ENCODE measurements around the gene CACNA1C.

Gene CACNA1C

DNA sequence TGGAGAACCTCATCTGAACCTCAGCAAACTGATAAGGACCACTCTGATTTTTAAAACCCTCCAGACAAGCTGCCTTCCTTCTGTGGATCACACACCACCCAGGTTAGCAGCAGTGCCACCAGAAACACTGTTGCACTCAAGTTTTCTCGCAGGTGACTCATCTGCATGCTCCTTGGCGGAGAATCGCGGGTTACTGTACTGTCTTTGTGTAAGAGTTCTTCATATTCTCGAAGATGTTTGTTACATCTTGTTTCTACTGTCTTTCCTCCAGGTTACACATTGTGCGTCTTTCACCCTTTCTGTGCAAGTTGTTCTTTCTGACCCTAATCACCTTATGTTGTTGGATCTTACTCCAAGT lies 331.2 kb downstream of the CACNA1C start:
- DNase-seq = peak in 1 of 58 donors; percentile 10

DNA sequence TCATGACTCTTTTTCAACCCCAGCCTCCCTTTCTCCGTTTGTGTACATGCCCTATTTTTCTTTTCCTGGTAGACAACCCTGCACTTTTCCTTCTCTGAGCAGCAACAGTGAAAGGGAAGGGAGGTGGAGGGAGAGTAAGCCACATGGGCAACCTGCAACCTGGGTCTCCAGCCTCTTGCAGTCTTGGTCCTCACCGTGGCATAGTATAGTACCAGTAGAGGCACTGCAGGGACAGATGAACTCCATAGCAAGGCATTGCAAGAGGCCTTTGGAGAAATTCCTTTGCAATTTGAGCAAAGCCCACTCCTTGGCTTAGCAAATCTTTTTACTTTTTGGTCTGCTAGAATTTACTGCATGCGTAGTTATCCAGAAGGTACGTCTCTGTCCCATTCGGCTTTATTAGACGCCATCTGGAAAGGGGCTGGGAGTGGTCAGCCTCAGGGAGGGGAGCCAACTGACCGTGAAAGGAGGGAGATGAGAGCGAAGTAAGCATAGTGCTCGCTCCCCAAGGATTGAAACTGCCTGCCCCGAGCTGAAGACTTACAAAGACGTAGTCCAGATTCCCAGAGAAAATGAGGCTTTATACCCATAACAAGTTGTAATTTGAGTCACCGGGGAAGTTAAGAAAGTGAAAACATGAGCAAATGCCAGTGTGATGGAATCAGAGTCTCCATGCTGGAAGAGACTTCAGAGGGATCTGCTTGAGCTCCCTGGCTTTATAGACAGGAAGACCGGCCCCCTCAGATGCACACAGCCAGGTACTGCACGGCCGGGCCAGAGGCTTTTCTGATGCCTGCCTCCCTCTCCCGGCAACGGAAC lies 332.0 kb downstream of the CACNA1C start:
- no peak for DNase-seq

GRCh38 chr12:2385529-2385928 lies 332.7 kb downstream of the CACNA1C start:
- no peak for DNase-seq

- no peak for DNase-seq
Measured at GRCh38 chr12:2386566-2386965, 333.8 kb downstream of the CACNA1C start.

DNA sequence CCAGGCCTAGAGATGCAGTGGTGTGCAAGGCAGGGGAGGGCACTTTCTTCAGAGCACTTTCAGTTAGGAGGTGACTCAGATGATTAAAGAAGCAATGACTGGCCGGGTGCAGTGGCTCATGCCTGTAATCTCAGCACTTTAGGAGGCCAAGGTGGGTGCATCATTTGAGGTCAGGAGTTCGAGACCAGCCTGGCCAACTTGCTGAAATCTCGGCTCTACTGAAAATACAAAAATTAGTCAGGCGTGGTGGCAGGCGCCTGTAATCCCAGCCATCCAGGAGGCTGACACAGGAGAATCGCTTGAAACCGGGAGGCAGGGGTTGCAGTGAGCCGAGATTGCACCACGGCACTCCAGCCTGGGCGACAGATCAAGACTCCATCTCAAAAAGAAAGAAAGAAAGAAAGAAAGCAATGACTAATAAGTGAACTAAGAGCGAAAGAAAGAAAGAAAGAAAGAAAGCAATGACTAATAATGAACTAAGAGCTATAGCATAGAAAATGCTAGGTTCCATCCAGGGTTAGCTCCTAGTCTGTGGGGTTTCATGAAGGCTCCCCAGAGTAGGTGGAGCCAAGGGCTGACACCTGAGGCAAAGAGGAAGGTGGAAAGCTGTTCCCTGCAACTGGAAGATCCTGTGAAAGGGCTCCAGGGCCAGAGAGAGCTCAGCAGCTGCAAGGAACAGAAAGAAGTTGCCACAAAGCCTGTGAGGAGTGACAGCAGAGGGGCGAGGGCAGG lies 334.5 kb downstream of the CACNA1C start:
- DNase-seq = no peak

DNA sequence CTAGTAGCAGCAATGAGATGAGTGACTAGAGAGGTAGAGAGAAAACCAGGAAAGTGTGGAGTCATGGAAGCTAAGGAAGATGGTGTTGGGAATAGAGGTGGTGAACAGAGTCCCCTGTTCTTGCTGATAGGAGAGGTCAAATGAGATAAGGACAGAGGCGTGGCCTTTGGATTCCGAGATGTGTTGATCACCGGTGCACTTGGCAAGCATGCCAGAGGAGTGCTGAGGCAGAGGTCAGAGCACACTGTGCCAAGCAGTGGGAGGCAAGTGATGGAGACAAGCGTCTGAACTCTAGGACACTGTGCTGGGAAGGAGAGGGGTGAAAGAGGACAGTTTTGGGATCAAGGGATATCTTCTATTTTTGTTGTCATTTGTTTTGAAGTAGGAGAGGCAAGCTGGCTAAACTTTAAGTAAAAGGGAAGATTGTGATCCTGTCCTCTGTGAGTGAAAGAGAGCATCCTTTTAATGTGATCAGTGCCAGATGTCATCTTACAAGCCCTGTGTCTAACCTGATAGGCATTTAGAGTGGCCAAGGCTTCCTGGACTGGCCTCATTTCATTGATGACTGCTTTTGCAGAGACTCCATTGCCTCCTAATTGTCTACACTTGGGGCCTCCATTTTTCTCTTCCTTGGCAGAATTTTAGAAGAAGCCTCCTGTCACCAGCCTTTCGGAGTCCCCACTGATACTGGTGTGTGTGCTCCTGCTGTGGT lies 336.4 kb downstream of the CACNA1C start:
- no peak for DNase-seq

DNA sequence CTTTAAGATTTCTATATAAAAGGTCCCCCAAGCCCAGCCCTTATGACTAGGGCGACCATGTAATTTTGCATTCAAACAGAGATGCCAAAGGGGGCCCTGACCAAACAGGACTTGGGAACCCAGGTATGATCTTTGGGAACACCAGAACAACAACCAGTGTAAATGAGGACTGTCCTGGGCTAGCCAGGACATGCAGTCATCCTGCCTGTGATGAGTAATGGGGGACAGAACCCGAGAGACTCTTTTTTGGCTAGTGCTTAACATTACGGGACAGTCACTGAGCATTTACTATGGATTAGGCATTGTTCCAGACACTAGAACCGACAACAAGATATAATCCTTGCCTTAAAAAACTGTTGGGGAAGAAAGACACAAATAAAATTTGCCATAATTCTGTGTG lies 337.3 kb downstream of the CACNA1C start:
- no peak for DNase-seq

GRCh38 chr12:2390850-2391390 lies 338.1 kb downstream of the CACNA1C start:
- no peak for DNase-seq

DNA sequence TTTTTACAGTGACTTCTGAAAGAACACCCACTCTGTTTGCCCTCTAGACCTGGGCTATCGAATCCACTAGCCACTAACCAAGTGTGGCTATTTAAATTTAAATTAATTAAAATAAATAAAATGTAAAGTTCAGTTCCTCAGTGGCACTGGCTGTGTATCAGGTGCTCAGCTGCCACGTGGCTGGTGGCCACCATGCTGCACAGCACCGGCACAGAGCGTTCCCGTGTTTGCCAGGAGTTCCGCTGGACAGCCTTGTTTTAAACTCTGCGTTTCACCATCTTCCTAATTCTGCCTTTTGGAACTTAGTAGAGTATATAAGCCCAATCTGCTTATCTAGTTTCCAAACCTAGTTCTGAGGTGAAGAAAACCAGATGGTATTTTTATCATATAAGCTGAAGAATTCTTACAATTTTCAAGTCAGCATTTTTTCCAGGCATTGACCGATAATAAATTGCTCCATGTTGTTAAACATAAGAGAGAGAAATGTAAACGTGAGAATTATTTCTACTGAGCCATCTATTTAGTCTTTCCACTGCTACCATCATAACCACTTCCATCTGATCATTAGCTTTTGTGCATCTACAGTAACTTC lies 339.0 kb downstream of the CACNA1C start:
- DNase-seq = no peak

GRCh38 chr12:2393016-2393415 lies 340.2 kb downstream of the CACNA1C start:
- peak in 4 of 58 donors; percentile 10 to 38 (median 25) for DNase-seq

GRCh38 chr12:2393996-2394395 lies 341.2 kb downstream of the CACNA1C start:
- no peak for DNase-seq

DNA sequence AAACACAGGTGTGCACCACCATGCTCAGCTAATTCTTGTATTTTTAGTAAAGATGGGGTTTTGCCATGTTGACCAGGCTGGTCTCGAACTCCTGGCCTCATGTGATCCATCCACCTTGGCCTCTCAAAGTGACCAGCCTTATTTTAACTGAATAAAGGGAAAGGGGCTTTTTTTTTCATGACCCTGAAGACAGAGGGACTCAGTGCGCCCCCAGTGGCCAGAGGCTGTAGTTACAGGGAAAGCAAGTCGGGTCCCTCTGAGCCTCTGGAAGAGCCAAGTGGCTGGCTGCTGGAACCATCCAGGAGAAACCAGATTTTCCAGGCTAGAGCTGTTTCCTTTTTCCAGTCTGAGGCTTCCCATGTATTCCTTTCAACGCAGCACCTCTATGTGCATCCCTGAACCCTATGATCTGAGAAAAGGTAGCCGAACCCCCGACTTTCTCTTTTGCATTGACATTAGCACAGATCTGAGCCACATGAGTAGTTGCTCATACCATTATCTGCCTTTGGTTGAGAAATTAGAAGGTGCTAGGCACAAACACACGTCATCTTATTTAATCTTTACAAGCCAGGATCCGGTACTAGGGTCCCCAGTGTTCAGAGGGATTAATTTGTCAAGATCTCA lies 342.7 kb downstream of the CACNA1C start:
- DNase-seq = peak in 4 of 58 donors; percentile 5 to 18 (median 8)

- DNase-seq = peak in 5 of 58 donors; percentile 9 to 19 (median 17)
Measured at GRCh38 chr12:2396448-2396871, 343.7 kb downstream of the CACNA1C start.

- peak in 1 of 58 donors; percentile 6 for DNase-seq
Measured at GRCh38 chr12:2397356-2398045, 344.7 kb downstream of the CACNA1C start.

DNA sequence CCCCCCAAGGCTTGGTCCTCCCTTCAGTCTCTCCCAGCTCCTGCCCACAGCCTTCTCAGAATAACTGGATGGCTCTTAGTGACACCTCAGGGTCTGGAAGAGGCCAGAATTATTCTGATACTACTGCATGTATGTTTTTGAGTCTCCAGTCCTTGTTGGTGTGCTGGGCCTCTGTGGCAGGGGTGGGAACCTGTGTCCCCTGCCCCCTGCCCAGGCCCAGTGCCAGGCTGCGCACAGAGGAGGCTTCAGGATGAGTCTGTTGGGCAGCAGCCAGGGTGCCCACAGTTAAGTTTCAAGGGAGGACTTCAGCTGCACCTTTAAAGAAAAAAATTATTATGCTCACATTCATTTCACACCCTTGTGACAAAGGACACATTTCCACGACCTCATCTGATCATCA lies 348.3 kb downstream of the CACNA1C start:
- DNase-seq = no peak

DNA sequence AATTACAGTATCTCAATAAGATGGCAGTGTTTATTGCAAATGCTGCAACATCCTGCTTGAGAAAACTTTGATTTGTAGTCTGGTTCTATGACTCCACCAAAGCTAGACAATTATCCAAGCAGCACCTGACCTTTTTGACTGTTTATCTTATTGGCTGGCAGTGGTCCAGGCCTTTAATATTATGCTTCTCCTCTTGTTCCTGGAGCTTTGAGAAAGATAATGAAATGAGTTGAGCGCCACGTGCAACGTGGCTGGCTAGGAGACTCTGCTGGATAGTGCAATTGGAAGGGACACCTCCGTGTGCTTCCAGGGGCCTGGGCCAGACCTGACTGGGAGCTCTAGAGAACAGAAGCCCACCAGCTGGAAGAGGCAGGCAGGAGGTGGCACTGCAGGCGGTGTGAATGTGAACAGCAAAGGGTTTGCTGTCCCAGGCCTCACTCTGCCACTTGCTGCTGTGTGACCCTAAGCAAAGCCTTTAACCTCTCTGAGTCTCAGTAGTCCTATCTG lies 349.3 kb downstream of the CACNA1C start:
- no peak for DNase-seq

- no peak for DNase-seq
Measured at GRCh38 chr12:2403221-2403976, 350.6 kb downstream of the CACNA1C start.

DNA sequence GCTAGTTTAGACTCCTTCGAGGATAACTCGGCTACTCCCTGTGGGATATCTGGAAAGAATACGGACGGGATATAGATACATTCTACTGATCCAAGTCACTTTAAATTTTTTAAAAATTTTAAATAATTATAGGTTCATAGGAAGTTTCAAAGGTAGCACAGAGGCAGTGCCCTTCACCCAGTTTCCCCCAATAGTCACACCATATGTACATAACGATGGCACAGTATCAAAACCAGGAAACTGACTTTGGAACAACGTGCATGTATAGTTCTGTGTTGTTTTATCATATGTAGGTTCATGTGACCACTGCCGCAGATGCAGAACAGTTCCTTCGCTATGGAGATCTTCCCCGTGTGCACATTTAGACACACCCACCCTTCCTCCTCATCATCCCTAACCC lies 352.3 kb downstream of the CACNA1C start:
- DNase-seq = no peak

GRCh38 chr12:2406903-2407302 lies 354.1 kb downstream of the CACNA1C start:
- DNase-seq = no peak

Measured in anterior cingulate cortex (tissue), 58 donors.